A549 (cell line): ENCODE results near the gene CTDSPL. TPM values are rescaled to one million over a fixed set of nuclear protein-coding genes. Genes with fewer than 3 reads are reported as not detected.

Source experiments
- ATAC-seq, 2 experiments: fragments of 200-7000 bp in 1 of 2; fragments of >200 bp in 1 of 2; cut with Nextera tagmentation in 1 of 2; cut with Tn5 transposase in 1 of 2; 3 replicates each; pipeline versions ENCODE4 v1.8.0 to v1.9.1; 2018 to 2020; ENCODE audit warnings: mild to moderate bottlenecking in 1 of 2, moderate library complexity in 1 of 2
- CTCF ChIA-PET: fragments of 300-600 bp; sonication (Branson Sonifier 250); formaldehyde crosslinking; extraction: SDS; loops from one replicate; lab custom pipeline; 2021; ENCODE audit warnings: antibody characterized with exemption, inconsistent platforms; lab: Yijun Ruan, JAX
- POLR2A ChIA-PET: fragments of 350-600 bp; formaldehyde crosslinking; extraction: SDS; loops from one replicate; lab custom pipeline; 2021; ENCODE audit warnings: antibody characterized with exemption, inconsistent platforms; lab: Yijun Ruan, JAX
- DNase-seq, 2 experiments: peaks; one replicate each; pipeline versions ENCODE4 v3.0.0 to v3.0.0-alpha.2; 2011 to 2016; ENCODE audit warnings: low read depth in 1 of 2, low spot score in 1 of 2
- FAIRE-seq: peaks from 2 replicates; lab custom pipeline; 2011; peaks lifted over from hg19 to GRCh38; lab: Jason Lieb, UNC
- H3K27ac ChIP-seq, 2 experiments: fragments of >200 bp; sonication (Bioruptor Twin); formaldehyde crosslinking; 3 replicates each; pipeline ENCODE4 v1.5.1; 2016 to 2017
- H3K4me1 ChIP-seq: fragments of >200 bp; sonication (Bioruptor Twin); formaldehyde crosslinking; 3 replicates; pipeline ENCODE4 v1.6.1; 2016
- H3K4me2 ChIP-seq: fragments of >200 bp; sonication (Bioruptor Twin); formaldehyde crosslinking; 3 replicates; pipeline ENCODE4 v1.6.1; 2016
- H3K4me3 ChIP-seq: fragments of >200 bp; sonication (Bioruptor Twin); formaldehyde crosslinking; 3 replicates; pipeline ENCODE4 v1.5.1; 2016
- H3K9me3 ChIP-seq: fragments of >200 bp; sonication (Bioruptor Twin); formaldehyde crosslinking; 3 replicates; pipeline ENCODE4 v1.6.1; 2016
- CBX8 ChIP-seq: fragments of 200-600 bp; sonication (generic); IDR thresholded peaks from 2 replicates; pipeline ENCODE4 v1.6.1; 2016
- CEBPB ChIP-seq, 2 experiments: fragments of >200 bp in 1 of 2; sonication (Bioruptor Twin) in 1 of 2; formaldehyde crosslinking in 1 of 2; IDR thresholded peaks; 2 replicates each; pipeline ENCODE4 v1.6.1; 2012 to 2016
- E2F6 ChIP-seq: IDR thresholded peaks from 2 replicates; pipeline ENCODE4 v1.6.1; 2012; ENCODE audit warnings: low read depth, borderline replicate concordance
- ELK1 ChIP-seq: fragments of 150-350 bp; IDR thresholded peaks from 2 replicates; pipeline ENCODE4 v1.6.1; 2014; ENCODE audit warnings: low read depth, mild to moderate bottlenecking, low read length
- EP300 ChIP-seq, 2 experiments: fragments of >200 bp; sonication (Bioruptor Twin); formaldehyde crosslinking; IDR thresholded peaks; 2 replicates in 1 of 2; 3 replicates in 1 of 2; pipeline ENCODE4 v1.6.1; 2016 to 2017
- FOSB ChIP-seq: fragments of 250-450 bp; sonication (Bioruptor Pico); IDR thresholded peaks from 2 replicates; pipeline ENCODE4 v1.5.0; 2020; ENCODE audit warnings: mild to moderate bottlenecking, moderate library complexity
- FOSL2 ChIP-seq, 2 experiments: fragments of 450-650 bp in 1 of 2; fragments of >200 bp in 1 of 2; sonication (Bioruptor Twin) in 1 of 2; formaldehyde crosslinking; IDR thresholded peaks; 2 replicates each; pipeline versions ENCODE4 v1.5.0 to v1.6.1; 2016 to 2020; ENCODE audit warnings: mild to moderate bottlenecking in 1 of 2, moderate library complexity in 1 of 2
- GATA3 ChIP-seq: IDR thresholded peaks from 2 replicates; pipeline ENCODE4 v1.6.1; 2012; ENCODE audit warnings: borderline replicate concordance
- HEYL ChIP-seq: fragments of 250-450 bp; sonication (Bioruptor Pico); IDR thresholded peaks from 2 replicates; pipeline ENCODE4 v1.8.0; 2021; ENCODE audit warnings: mild to moderate bottlenecking, moderate library complexity
- JUNB ChIP-seq: fragments of >200 bp; sonication (Bioruptor Twin); formaldehyde crosslinking; IDR thresholded peaks from 2 replicates; pipeline ENCODE4 v1.6.1; 2016
- MAX ChIP-seq: IDR thresholded peaks from 2 replicates; pipeline ENCODE4 v1.6.1; 2012
- MYC ChIP-seq: IDR thresholded peaks from 2 replicates; pipeline ENCODE4 v1.6.1; 2012; ENCODE audit warnings: mild to moderate bottlenecking, inconsistent platforms, low read length, improper control_type of control experiment, borderline replicate concordance
- NPAS2 ChIP-seq: fragments of 250-450 bp; sonication (Bioruptor Pico); IDR thresholded peaks from 2 replicates; pipeline ENCODE4 v1.8.0; 2022; ENCODE audit warnings: mild to moderate bottlenecking, moderate library complexity, borderline replicate concordance
- PHF8 ChIP-seq: fragments of 200-600 bp; sonication (generic); IDR thresholded peaks from 2 replicates; pipeline ENCODE4 v1.6.1; 2016; ENCODE audit warnings: low read depth, mild to moderate bottlenecking, antibody characterized with exemption, moderate library complexity, borderline replicate concordance
- RARB ChIP-seq: fragments of 250-450 bp; sonication (Bioruptor Pico); IDR thresholded peaks from 2 replicates; pipeline ENCODE4 v1.8.0; 2021; ENCODE audit warnings: mild to moderate bottlenecking, moderate library complexity
- REST ChIP-seq: fragments of 200-600 bp; sonication (generic); IDR thresholded peaks from 2 replicates; pipeline ENCODE4 v1.6.1; 2016; ENCODE audit warnings: antibody characterized with exemption, mild to moderate bottlenecking, moderate library complexity
- RNF2 ChIP-seq: fragments of 200-600 bp; sonication (generic); IDR thresholded peaks from 2 replicates; pipeline ENCODE4 v1.6.1; 2016; ENCODE audit warnings: low read depth, mild to moderate bottlenecking, antibody characterized with exemption, moderate library complexity, borderline replicate concordance
- USF2 ChIP-seq: fragments of 450-650 bp; IDR thresholded peaks from 2 replicates; pipeline ENCODE4 v1.6.1; 2014; ENCODE audit warnings: antibody characterized with exemption
- WGBS: methylation state at CpG from one replicate; pipeline ENCODE4 v1.1.6; 2017; ENCODE audit errors: missing lambda C conversion rate; 5-methylcytosine and 5-hydroxymethylcytosine counted together
- polyA plus RNA-seq, 4 experiments: library from polyadenylated mRNA; depleted of rRNA in 3 of 4; stranded (reverse); fragments of >200 nt; fragmentation: RNase III in 1 of 4; extraction: RNeasy Plus Mini Kit Qiagen cat#74134 plus additional on column Dnase treatment in 1 of 4; gene quantifications; 2 replicates in 3 of 4; 3 replicates in 1 of 4; pipeline ENCODE4 v1.2.3, GENCODE V29; 2011 to 2017

The CTDSPL gene
- polyA plus RNA-seq, 2 of the 4 experiments (the other 2 are of a cell fraction), result 9.9 to 35.1 TPM

GRCh38 chr3:37859908-37860199 lies 1.8 kb upstream of the CTDSPL start:
- TF ChIP-seq USF2, result no peak
- no peak for TF ChIP-seq E2F6
- TF ChIP-seq NPAS2 (CRISPR knock-in tag), result no peak
- TF ChIP-seq EP300 (IDR thresholded peaks at IDR 0.05), result no peak
- no peak for TF ChIP-seq MYC
- no peak for TF ChIP-seq RARB (CRISPR knock-in tag)
- no peak for TF ChIP-seq JUNB
- TF ChIP-seq RNF2, result no peak
- no peak for TF ChIP-seq FOSL2 (IDR thresholded peaks at IDR 0.05)
- TF ChIP-seq FOSL2 (CRISPR knock-in tag; IDR thresholded peaks at IDR 0.05), result no peak
- no peak for TF ChIP-seq CBX8
- TF ChIP-seq REST, result no peak
- no peak for TF ChIP-seq GATA3
- TF ChIP-seq HEYL (CRISPR knock-in tag), result no peak
- no peak for TF ChIP-seq FOSB (CRISPR knock-in tag)
- TF ChIP-seq, all 56 proteins: peak for 0
- Histone ChIP-seq H3K4me1 (peaks cover 32% of the 10 kb centered on the region), H3K4me3 (no peak overlapping the region), H3K4me2 (no peak overlapping the region; the same call in 2 of the 3 replicates), H3K9me3 (0 out of 3 replicates have a peak, but pooled peaks cover 3% of the 10 kb centered on the region), H3K27ac (peak overlapping the region; percentile 54 to 65; a peak in 4 of 6 replicates)
- ATAC-seq (no peak), DNase-seq (no peak), FAIRE-seq (no peak)
- ChIA-PET POLR2A (no interaction called here), CTCF (interaction anchor here (0.5 to 1.0 kb wide), 2 partner anchors 11 to 144 kb away, joined by 3 to 4 read pairs; no protein-coding TSS in a partner anchor)
- 94% methylated on average over 6 of the region's 6 CpGs for WGBS

- POLR2A ChIA-PET, result no interaction called here
- TF ChIP-seq MAX (peak; percentile 34; the same call in 1 of the 2 replicates), CEBPB (IDR thresholded peaks at IDR 0.05) (no peak), ELK1 (no peak), PHF8 (peak; percentile 29; the same call in 1 of the 2 replicates)
Measured at GRCh38 chr3:37862219-37862902, 681 bp downstream of the CTDSPL start.

More at GRCh38 chr3:37862219-37862902, 681 bp downstream of the CTDSPL start:
- H3K4me3 ChIP-seq, result peak overlapping the region; percentile 78
- H3K4me2 ChIP-seq, result peak overlapping the region; percentile 97
- H3K4me1 ChIP-seq, result peaks cover 34% of the 10 kb centered on the region
- FAIRE-seq, result no peak
- peak; percentile 12 to 41; a peak in 4 of 6 replicates for ATAC-seq
- peak; percentile 21 to 42 for DNase-seq
- H3K9me3 ChIP-seq, result 0 out of 3 replicates have a peak, but pooled peaks cover 3% of the 10 kb centered on the region
- 12% methylated on average over 24 of the region's 38 CpGs for WGBS
- CTCF ChIA-PET, result no interaction called here
- H3K27ac ChIP-seq, result peak overlapping the region; percentile 77 to 88
